SJSA1 (cell line): ENCODE results near the gene DCAF8. TPM values are rescaled to one million over a fixed set of nuclear protein-coding genes. Genes with fewer than 3 reads are reported as not detected.

Experiments
- DNase-seq, 2 experiments: peaks; one replicate each; pipeline ENCODE4 v3.0.0-alpha.2; 2015 to 2020; ENCODE audit warnings: low spot score in 2 of 2, low read depth in 1 of 2
- H3K27ac ChIP-seq: fragments of 250-450 bp; sonication (Bioruptor Pico); 2 replicates; pipeline ENCODE4 v1.5.1; 2020; ENCODE audit warnings: mild to moderate bottlenecking, moderate library complexity
- H3K27me3 ChIP-seq: fragments of 250-450 bp; sonication (Bioruptor Pico); replicated peaks from 2 replicates; pipeline ENCODE4 v1.5.1; 2020; ENCODE audit warnings: mild to moderate bottlenecking, moderate library complexity
- H3K36me3 ChIP-seq: fragments of 250-450 bp; sonication (Bioruptor Pico); 2 replicates; pipeline ENCODE4 v1.5.1; 2020; ENCODE audit warnings: mild to moderate bottlenecking
- H3K4me1 ChIP-seq: fragments of 250-450 bp; sonication (Bioruptor Pico); replicated peaks from 2 replicates; pipeline ENCODE4 v1.6.1; 2021; ENCODE audit warnings: mild to moderate bottlenecking
- H3K4me3 ChIP-seq: fragments of 250-450 bp; sonication (Bioruptor Pico); 2 replicates; pipeline ENCODE4 v1.5.1; 2020; ENCODE audit warnings: mild to moderate bottlenecking
- H3K9me3 ChIP-seq: fragments of 250-450 bp; sonication (Bioruptor Pico); replicated peaks from 2 replicates; pipeline ENCODE4 v1.5.1; 2020; ENCODE audit warnings: mild to moderate bottlenecking
- total RNA-seq: library from RNA; depleted of rRNA; stranded (reverse); fragments of >200 nt; shearing (Covaris generic); gene quantifications from 2 replicates; pipeline ENCODE4 v1.2.3, GENCODE V29; 2014

DCAF8 gene
- total RNA-seq, 1 experiment from 2014 or later = 37.5 TPM

DNA sequence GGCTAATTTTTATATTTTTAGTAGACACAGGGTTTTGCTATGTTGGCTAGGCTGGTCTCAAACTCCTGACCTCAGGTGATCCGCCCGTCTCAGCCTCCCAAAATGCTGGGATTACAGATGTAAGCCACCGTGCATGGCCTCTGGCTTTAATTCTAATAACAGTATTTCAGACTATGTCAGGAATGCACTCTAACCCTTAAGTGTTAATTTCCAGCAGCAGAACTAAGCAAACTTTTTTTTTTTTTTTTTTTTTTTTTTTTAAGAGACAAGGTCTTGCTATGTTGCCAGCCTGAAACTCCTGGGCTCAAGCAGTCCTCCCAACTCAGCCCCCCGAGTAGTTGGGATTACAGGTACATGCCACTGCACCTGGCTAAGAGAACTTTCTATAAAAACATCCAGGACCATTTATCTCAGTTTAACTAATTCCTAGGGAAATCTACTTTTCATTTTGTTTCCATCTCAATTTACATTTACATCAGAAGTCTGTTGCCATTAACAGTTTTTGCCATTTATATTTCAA, 6.5 kb downstream of the DCAF8 start:
- peaks cover 4% of the 10 kb centered on the region for H3K36me3 ChIP-seq
- no peaks in the 10 kb centered on the region for H3K27me3 ChIP-seq

DNA sequence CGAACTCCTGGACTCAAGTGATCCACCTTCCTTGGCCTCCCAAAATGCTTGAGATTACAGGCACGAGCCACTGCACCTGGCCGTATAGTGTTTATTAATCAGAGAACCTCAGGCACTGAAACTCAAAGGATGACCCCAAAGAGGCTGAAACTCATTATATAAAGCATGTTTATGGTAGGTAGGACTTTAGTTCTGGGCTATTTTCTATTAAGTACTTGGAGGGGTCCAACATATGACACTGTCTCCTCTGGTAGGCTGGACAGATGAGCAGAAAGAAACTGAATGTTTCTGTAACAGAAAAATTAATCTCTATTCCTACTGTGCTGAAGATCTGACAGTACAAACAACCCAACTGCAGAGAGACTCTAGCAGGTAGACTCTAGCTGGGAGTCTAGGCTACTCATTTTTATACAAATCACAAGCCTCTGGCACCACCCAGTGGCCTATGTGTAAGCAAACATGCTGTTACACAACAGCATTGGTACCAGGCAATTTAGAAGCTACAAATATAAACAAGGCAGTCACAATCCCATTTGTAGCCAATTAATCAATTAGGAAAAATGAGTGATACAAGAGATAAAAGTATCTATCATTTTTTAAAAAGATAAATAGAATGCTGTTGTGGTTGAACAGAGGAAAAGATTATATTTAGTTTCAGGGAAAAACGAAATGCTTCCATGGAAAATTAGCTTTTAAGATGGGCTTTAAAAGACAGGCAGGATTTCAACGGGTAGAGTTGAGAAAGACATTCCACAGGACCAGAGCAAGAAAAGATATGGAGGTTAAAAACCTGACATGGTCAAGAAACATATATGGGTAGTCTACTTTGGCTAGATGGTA, 10.4 kb downstream of the DCAF8 start:
- DNase-seq = peak; percentile 46 to 69
- H3K4me3 ChIP-seq = no peak overlapping the region
- no peaks in the 10 kb centered on the region; the same call in 1 of the 2 replicates for H3K36me3 ChIP-seq
- H3K27me3 ChIP-seq = no peaks in the 10 kb centered on the region
- H3K4me1 ChIP-seq = peaks cover 15% of the 10 kb centered on the region
- no peaks in the 10 kb centered on the region for H3K9me3 ChIP-seq
- H3K27ac ChIP-seq = no peak overlapping the region

More for the DNA sequence above, 6.5 kb downstream of the DCAF8 start:
- H3K4me1 ChIP-seq = peaks cover 7% of the 10 kb centered on the region
- H3K4me3 ChIP-seq = no peak overlapping the region
- no peaks in the 10 kb centered on the region for H3K9me3 ChIP-seq
- H3K27ac ChIP-seq = no peak overlapping the region
- no peak for DNase-seq

DNA sequence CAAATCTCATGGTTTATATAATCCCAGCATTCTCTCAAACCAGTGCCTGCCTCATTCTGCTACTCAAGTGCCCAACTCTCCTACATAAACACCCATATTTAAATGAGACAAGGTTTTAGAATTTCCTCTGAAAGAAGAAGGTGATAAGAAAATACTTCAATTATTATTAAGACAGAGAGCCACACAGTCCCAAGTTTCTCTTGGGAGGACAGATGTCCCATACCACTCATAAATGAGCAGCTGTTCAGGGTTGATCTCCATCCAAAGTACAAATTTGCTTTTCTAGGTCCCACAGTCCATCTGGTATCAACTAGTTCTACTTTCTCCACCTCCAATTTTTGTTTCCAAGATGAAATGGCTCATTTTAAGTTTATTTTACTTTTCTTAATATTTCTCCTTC, 11.3 kb downstream of the DCAF8 start:
- no peak overlapping the region for H3K27ac ChIP-seq

DNA sequence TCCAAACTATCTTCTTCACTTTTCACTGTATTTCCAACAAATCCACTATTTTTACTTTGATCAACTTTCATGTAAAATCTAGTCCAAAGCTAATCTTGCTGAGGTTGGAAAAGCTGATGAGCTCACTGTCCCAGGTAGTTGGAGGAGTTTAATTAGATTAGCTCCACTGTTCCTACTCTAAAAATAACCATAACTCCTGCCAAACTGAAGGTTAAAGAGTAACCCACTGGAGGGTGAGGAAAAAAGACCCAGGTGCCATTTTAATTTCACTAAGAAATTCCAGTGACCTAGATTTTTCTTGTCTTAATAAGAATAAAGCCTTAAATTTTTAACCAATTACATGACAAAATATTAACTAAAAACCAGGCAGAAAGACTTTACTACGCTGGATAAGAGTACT, 15.3 kb downstream of the DCAF8 start:
- Histone ChIP-seq H3K27ac (no peak overlapping the region), H3K36me3 (peaks cover 15% of the 10 kb centered on the region), H3K4me1 (peaks cover 15% of the 10 kb centered on the region), H3K9me3 (no peaks in the 10 kb centered on the region), H3K27me3 (no peaks in the 10 kb centered on the region), H3K4me3 (no peak overlapping the region)
- no peak for DNase-seq

More for the DNA sequence above, 11.3 kb downstream of the DCAF8 start:
- H3K4me3 ChIP-seq = no peak overlapping the region
- H3K9me3 ChIP-seq = no peaks in the 10 kb centered on the region
- peaks cover 15% of the 10 kb centered on the region for H3K4me1 ChIP-seq
- DNase-seq = no peak
- no peaks in the 10 kb centered on the region; the same call in 1 of the 2 replicates for H3K36me3 ChIP-seq
- no peaks in the 10 kb centered on the region for H3K27me3 ChIP-seq

DNA sequence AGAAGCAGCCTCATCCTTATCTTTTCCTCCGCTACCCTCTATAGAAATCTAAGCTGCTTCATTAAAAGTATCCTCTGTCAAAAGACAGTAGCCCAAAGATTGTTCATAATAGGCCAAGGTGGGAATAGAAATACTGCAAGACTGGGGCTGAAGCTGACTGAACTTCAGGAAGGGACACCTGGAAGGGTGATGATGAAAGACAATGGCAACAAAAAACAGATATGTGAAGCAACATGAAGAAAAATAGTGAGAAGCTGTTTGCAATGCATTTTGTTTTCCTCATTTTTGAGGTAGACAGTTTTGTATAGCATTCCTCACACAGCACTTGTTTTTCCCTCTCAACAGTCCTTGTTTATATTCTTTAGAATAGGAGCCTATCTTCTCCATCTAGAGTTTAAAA, 16.9 kb downstream of the DCAF8 start:
- H3K36me3 ChIP-seq = peaks cover 26% of the 10 kb centered on the region

DNA sequence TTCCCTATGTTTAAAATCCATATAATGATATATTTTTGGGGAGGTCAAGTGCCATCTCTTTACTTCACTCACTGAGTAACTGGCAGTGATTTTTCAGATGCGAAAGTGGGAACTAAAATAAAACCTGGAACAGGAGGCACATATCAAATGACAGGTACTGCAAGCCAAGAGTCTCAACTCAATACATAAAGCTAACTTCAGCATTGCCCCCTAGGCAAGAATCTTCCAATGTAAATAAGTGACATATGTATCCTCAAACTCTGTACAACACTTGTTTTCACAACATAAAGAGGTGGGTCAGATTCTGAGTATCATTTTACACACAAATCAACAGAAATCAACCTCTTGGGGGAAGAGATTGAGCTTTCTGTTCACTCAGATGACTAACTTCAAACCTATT, 18.1 kb downstream of the DCAF8 start:
- no peaks in the 10 kb centered on the region for H3K27me3 ChIP-seq
- DNase-seq = no peak
- H3K9me3 ChIP-seq = no peaks in the 10 kb centered on the region
- H3K27ac ChIP-seq = no peak overlapping the region
- H3K4me1 ChIP-seq = peaks cover 5% of the 10 kb centered on the region
- no peak overlapping the region for H3K4me3 ChIP-seq
- H3K36me3 ChIP-seq = peaks cover 36% of the 10 kb centered on the region

More for the DNA sequence above, 16.9 kb downstream of the DCAF8 start:
- Histone ChIP-seq H3K9me3 (no peaks in the 10 kb centered on the region), H3K27ac (no peak overlapping the region), H3K27me3 (no peaks in the 10 kb centered on the region), H3K4me3 (no peak overlapping the region), H3K4me1 (peaks cover 15% of the 10 kb centered on the region)
- DNase-seq = no peak

DNA sequence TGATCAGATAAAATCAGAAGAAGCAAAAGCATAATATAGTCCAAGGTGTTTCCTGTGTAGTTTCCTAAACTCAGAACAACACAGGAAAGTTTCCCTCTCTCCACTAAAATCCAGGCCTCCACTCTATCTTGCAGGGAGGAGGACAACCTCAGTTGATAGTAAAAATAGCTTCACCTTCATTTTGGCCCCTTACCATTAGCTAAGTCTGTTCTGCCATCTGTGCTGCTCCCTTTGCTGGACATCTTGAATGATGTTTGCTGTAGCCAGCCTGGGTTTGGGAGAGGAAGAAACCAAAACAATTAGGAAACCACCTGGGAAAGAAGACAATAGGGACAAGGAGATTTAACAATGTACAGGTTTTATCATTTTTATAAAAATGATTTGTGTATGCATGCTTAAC, 18.6 kb downstream of the DCAF8 start:
- no peaks in the 10 kb centered on the region for H3K27me3 ChIP-seq
- DNase-seq = no peak
- H3K4me3 ChIP-seq = no peak overlapping the region
- H3K36me3 ChIP-seq = peaks cover 37% of the 10 kb centered on the region
- no peak overlapping the region for H3K27ac ChIP-seq
- H3K4me1 ChIP-seq = peaks cover under 1% of the 10 kb centered on the region
- no peaks in the 10 kb centered on the region for H3K9me3 ChIP-seq

DNA sequence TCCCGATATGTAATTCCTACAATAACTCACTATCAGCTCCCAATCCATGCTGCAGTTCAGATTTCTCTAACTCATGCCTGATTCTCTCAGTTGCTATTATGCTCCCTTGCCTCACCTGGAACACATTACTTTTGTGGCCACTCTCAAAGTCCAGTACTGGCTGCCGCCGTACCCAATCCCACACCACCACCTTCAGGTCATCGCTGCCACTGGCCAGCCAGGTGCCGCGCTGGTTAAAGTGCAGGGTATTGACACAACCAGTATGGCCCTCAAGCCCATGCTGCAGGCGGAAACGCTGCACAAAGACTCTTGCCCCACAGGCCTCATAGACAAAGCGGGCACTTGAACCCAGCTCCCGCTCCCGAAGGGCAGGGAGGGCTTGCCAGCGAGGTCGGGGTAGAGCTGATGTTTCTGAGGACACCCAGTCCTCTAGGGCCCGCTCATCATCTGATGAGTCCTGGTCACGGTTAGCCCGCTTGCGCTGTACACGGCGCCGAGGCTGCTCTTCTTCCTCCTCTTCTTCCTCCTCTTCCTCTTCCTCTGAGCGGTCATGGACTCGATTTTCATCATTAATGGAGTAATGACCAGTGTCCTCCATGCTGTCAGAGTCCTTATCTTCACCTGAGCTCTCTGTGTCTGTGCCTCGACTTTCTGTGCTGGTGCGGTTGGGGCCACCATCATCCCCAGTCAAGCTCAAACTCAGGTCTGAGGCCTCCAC, 22.6 kb downstream of the DCAF8 start:
- no peaks in the 10 kb centered on the region for H3K27me3 ChIP-seq
- no peak overlapping the region for H3K4me3 ChIP-seq
- H3K36me3 ChIP-seq = peaks cover 60% of the 10 kb centered on the region
- H3K4me1 ChIP-seq = no peaks in the 10 kb centered on the region
- H3K27ac ChIP-seq = no peak overlapping the region
- DNase-seq = no peak
- H3K9me3 ChIP-seq = no peaks in the 10 kb centered on the region

DNA sequence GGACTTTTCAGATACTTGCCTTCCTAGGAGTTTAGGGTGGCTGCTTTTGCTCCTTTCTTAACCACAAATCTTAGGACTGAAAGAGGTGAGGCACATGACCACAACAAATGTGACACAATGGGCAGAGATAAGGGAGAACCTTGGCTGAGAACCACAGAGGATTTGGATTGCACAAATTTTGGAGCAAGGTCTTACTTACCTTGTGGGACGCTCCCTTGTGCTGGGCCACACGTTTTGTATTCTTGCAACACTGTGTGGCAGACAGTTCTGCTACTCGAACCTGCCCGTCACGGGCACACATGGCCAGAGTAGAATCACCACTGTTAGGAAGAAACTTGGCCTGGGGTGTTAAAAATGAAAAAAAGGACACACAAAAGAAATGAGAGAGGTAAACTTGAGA, 23.9 kb downstream of the DCAF8 start:
- H3K4me3 ChIP-seq = no peak overlapping the region
- no peaks in the 10 kb centered on the region for H3K9me3 ChIP-seq
- H3K27me3 ChIP-seq = no peaks in the 10 kb centered on the region
- DNase-seq = no peak
- peaks cover 62% of the 10 kb centered on the region for H3K36me3 ChIP-seq
- H3K4me1 ChIP-seq = no peaks in the 10 kb centered on the region
- no peak overlapping the region for H3K27ac ChIP-seq

DNA sequence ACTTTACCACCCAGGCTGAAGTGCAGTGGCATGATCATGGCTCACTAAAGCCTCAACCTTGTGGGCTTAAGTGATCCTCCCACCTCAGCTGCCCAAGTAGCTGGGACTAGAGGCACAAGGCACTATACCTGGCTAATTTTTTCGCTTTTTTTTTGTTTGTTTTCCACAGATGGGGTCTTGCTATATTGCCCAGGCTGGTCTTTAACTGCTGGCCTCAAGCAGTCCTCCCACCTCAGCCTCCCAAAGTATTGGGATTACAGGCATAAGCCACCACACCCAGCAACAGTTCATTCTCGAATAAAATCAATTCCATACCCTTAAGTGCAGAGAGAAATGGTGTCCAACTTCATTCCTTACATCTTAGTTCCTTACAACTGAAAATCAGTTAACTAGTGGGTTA, 24.8 kb downstream of the DCAF8 start:
- peaks cover 64% of the 10 kb centered on the region for H3K36me3 ChIP-seq

DNA sequence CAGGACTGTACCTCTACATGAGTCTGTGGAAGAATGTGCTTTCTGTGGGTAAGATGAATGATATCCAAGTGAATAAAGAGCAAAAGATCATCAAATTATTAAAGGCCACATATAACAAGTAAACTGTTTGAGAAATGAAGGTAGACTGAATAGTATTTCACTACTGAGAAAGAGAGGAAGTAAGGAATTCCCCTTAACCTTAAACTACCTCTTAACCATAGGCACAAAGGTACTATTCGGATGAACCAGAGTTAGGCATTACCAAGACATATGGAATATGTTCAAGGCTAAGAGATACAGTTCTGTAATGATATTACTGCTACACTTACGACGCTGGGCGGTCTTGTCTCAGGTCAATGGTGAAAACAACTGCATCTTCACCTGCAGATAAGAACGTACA, 25.5 kb downstream of the DCAF8 start:
- no peak overlapping the region for H3K4me3 ChIP-seq
- H3K36me3 ChIP-seq = peaks cover 60% of the 10 kb centered on the region
- DNase-seq = no peak
- H3K27me3 ChIP-seq = no peaks in the 10 kb centered on the region
- no peaks in the 10 kb centered on the region for H3K9me3 ChIP-seq
- H3K4me1 ChIP-seq = no peaks in the 10 kb centered on the region
- H3K27ac ChIP-seq = no peak overlapping the region

More for the DNA sequence above, 24.8 kb downstream of the DCAF8 start:
- H3K9me3 ChIP-seq = no peaks in the 10 kb centered on the region
- no peak overlapping the region for H3K4me3 ChIP-seq
- no peak overlapping the region for H3K27ac ChIP-seq
- no peaks in the 10 kb centered on the region for H3K27me3 ChIP-seq
- no peak for DNase-seq
- no peaks in the 10 kb centered on the region for H3K4me1 ChIP-seq

DNA sequence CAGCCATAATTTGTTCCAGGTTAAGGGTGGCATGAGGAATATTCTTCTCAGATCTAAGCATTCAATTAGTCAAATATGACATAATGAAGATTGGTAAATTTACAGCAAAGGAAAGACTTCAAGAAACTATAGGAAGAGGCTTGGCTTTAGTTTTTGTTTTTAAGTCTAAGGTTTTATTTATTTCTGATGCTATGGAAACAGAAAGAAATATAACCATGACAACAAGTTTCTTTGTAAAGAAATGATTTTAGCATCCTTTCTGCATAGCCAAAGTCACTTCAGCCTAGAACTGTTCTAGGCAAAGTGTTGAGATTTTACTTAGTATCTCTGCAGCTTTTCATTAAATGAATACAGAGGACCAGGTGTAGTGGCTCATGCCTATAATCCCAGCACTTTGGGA, 29.4 kb downstream of the DCAF8 start:
- no peak for DNase-seq
- no peak overlapping the region for H3K27ac ChIP-seq
- peaks cover 67% of the 10 kb centered on the region for H3K36me3 ChIP-seq

DNA sequence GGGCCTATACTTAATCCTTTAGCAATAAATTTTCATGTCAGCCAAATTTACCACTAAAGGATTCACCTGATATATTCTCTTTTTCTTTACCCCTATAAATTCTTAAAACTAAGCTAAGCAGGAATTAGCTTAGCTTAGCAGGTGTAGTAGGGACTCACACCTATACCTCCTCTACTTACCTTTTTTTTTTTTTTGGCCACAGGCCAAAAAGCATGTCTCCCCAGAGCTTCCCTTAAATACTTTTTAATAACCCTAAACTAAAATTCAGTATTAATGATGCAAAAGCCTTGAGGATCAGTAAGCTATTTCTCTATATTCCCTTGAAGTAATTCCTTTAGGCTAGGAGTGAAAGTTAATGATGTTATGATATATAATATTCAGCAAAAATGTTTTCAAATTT, 33.9 kb downstream of the DCAF8 start:
- Histone ChIP-seq H3K4me1 (no peaks in the 10 kb centered on the region), H3K27ac (no peak overlapping the region), H3K9me3 (no peaks in the 10 kb centered on the region), H3K4me3 (no peak overlapping the region), H3K27me3 (no peaks in the 10 kb centered on the region), H3K36me3 (peaks cover 88% of the 10 kb centered on the region)
- DNase-seq = no peak

More for the DNA sequence above, 29.4 kb downstream of the DCAF8 start:
- Histone ChIP-seq H3K9me3 (no peaks in the 10 kb centered on the region), H3K27me3 (no peaks in the 10 kb centered on the region), H3K4me3 (no peak overlapping the region), H3K4me1 (no peaks in the 10 kb centered on the region)

DNA sequence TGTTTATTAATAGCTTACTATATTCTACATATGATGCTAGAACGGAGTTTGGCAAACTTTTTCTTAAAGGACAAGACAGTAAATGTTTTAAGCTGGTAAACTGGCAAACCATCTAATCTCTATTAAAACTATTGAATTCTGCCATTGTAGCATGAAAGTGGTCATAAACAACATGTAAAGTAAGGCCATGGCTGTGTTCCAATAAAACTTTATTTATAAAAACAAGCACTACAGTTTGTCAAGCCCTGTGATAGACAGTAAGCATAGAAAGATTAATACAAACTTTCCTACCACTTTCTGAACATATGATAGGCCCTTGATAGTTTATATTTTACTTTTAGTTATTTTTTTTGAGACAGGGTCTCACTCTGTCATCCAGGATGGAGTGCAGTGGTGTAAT, 34.8 kb downstream of the DCAF8 start:
- Histone ChIP-seq H3K27ac (no peak overlapping the region), H3K36me3 (peaks cover 89% of the 10 kb centered on the region), H3K4me3 (no peak overlapping the region), H3K4me1 (no peaks in the 10 kb centered on the region), H3K27me3 (no peaks in the 10 kb centered on the region), H3K9me3 (no peaks in the 10 kb centered on the region)
- no peak for DNase-seq
